PC-9 (cell line): ENCODE results near the gene CEP68. TPM values are rescaled to one million over a fixed set of nuclear protein-coding genes. Genes with fewer than 3 reads are reported as not detected.

ENCODE experiments used
- BruUV-seq: library from RNA; stranded (reverse); fragments of 400-500 nt; replicated peaks from 2 replicates; lab custom pipeline; 2021; lab: Mats Ljungman, UMichigan
- CTCF ChIA-PET: fragments of 300-600 bp; sonication (Branson Sonifier 250); formaldehyde crosslinking; loops from one replicate; lab custom pipeline; 2022; ENCODE audit warnings: antibody characterized with exemption; lab: Charles Lee
- POLR2A ChIA-PET: fragments of 300-600 bp; sonication (Branson Sonifier 250); formaldehyde crosslinking; loops from one replicate; lab custom pipeline; 2022; ENCODE audit warnings: antibody characterized with exemption; ENCODE audit not compliant: unreplicated experiment; lab: Charles Lee
- DNase-seq, 2 experiments: peaks; one replicate each; pipeline versions ENCODE4 v3.0.0 to v3.0.0-alpha.2; 2015 to 2022; ENCODE audit warnings: mixed read lengths in 1 of 2
- H2AFZ ChIP-seq: fragments of 200-600 bp; sonication (generic); 2 replicates; pipeline ENCODE4 v1.8.1; 2017; ENCODE audit warnings: antibody characterized with exemption
- H3F3A ChIP-seq: fragments of 200-600 bp; sonication (generic); 2 replicates; pipeline ENCODE4 v1.8.1; 2017; ENCODE audit warnings: antibody characterized with exemption, mild to moderate bottlenecking, low read depth; ENCODE audit not compliant: insufficient read depth
- H3K27ac ChIP-seq: fragments of 200-600 bp; sonication (generic); 2 replicates; pipeline ENCODE4 v1.6.1; 2016; ENCODE audit warnings: mixed run types
- H3K27me3 ChIP-seq: fragments of 200-600 bp; sonication (generic); 2 replicates; pipeline ENCODE4 v1.6.1; 2016; ENCODE audit warnings: low read depth, mixed run types; ENCODE audit not compliant: insufficient read depth
- H3K36me3 ChIP-seq: fragments of 200-600 bp; sonication (generic); 2 replicates; pipeline ENCODE4 v1.6.1; 2016; ENCODE audit warnings: low read depth, mixed run types
- H3K4me1 ChIP-seq: fragments of 200-600 bp; sonication (generic); replicated peaks from 2 replicates; pipeline ENCODE4 v1.6.1; 2016; ENCODE audit warnings: mixed run types; ENCODE audit not compliant: insufficient read depth
- H3K4me2 ChIP-seq: fragments of 200-600 bp; sonication (generic); 2 replicates; pipeline ENCODE4 v1.6.1; 2017; ENCODE audit warnings: mixed run types
- H3K4me3 ChIP-seq: fragments of 200-600 bp; sonication (generic); 2 replicates; pipeline ENCODE4 v1.6.1; 2016; ENCODE audit warnings: mixed run types
- H3K79me2 ChIP-seq: fragments of 200-600 bp; sonication (generic); 2 replicates; pipeline ENCODE4 v1.6.1; 2017; ENCODE audit warnings: low read depth, mixed run types
- H3K9me2 ChIP-seq: fragments of 200-600 bp; sonication (generic); 2 replicates; pipeline ENCODE4 v1.8.1; 2017; ENCODE audit warnings: mild to moderate bottlenecking; ENCODE audit not compliant: insufficient read depth
- H3K9me3 ChIP-seq: fragments of 200-600 bp; sonication (generic); 2 replicates; pipeline ENCODE4 v1.8.1; 2016; ENCODE audit warnings: low read depth; ENCODE audit not compliant: insufficient read depth
- H4K20me1 ChIP-seq: fragments of 200-600 bp; sonication (generic); 2 replicates; pipeline ENCODE4 v1.8.1; 2017; ENCODE audit not compliant: insufficient read depth
- EZH2 ChIP-seq: fragments of 200-600 bp; sonication (generic); IDR thresholded peaks from 2 replicates; pipeline ENCODE4 v1.8.0; 2017; ENCODE audit warnings: antibody characterized with exemption, low read depth
- intact Hi-C: fragments of 100-400 bp; cut with micrococcal nuclease; formaldehyde crosslinking; loops from one replicate; pipeline ENCODE4 v1.10.0; 2022; ENCODE audit not compliant: unreplicated experiment
- total RNA-seq: library from RNA; stranded (reverse); gene quantifications from 2 replicates; pipeline ENCODE4 v1.2.3, GENCODE V29; 2021
- TF ChIP-seq, protein P1 (sequence below): fragments of 200-600 bp; sonication (generic); conservative IDR thresholded peaks from 2 replicates; pipeline ENCODE4 v1.6.1; 2017; ENCODE audit warnings: mixed run types, antibody characterized with exemption, mild to moderate bottlenecking, moderate library complexity

The CEP68 gene
- total RNA-seq, 1 experiment from 2014 or later = 10.8 TPM

DNA sequence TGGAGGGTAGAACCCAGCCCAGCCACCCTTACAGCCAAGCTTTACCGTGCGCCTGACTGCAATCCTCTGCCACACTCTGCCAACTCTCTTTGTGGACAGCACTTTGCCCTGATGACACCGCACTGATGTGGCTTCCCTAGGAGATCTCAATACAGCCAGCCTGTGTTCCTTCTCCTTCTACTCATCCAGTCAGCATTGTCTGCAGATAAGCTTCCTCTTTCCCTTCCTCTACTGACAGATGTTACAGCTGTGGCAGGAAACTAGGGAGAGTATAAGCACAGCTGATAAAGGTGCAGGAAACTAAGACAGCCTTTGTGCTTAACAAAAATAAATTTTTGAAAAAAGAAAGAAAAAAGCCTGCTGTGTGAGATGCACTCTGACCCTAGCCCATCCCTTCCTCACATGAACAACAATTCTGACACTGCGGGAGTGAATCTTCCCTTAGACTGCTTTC is 25.0 kb downstream of the CEP68 start:
- TF ChIP-seq EZH2 = no peak
- TF ChIP-seq, protein P1, sequence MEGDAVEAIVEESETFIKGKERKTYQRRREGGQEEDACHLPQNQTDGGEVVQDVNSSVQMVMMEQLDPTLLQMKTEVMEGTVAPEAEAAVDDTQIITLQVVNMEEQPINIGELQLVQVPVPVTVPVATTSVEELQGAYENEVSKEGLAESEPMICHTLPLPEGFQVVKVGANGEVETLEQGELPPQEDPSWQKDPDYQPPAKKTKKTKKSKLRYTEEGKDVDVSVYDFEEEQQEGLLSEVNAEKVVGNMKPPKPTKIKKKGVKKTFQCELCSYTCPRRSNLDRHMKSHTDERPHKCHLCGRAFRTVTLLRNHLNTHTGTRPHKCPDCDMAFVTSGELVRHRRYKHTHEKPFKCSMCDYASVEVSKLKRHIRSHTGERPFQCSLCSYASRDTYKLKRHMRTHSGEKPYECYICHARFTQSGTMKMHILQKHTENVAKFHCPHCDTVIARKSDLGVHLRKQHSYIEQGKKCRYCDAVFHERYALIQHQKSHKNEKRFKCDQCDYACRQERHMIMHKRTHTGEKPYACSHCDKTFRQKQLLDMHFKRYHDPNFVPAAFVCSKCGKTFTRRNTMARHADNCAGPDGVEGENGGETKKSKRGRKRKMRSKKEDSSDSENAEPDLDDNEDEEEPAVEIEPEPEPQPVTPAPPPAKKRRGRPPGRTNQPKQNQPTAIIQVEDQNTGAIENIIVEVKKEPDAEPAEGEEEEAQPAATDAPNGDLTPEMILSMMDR = no peak
- POLR2A ChIA-PET = no interaction called here
- H3K27me3 ChIP-seq = no peaks in the 10 kb centered on the region
- no peaks in the 10 kb centered on the region for H3K9me3 ChIP-seq
- peaks cover 17% of the 10 kb centered on the region; the same call in 1 of the 2 replicates for H4K20me1 ChIP-seq
- H3K27ac ChIP-seq = no peak overlapping the region
- peaks cover 31% of the 10 kb centered on the region for H3K36me3 ChIP-seq
- no peaks in the 10 kb centered on the region for H3K9me2 ChIP-seq
- H3K4me2 ChIP-seq = no peak overlapping the region
- no peaks in the 10 kb centered on the region for H3K4me1 ChIP-seq
- no TSS peak for BruUV-seq
- H2AFZ ChIP-seq = no peak overlapping the region
- H3F3A ChIP-seq = peaks cover 6% of the 10 kb centered on the region; the same call in 1 of the 2 replicates
- H3K4me3 ChIP-seq = no peak overlapping the region
- CTCF ChIA-PET = no interaction called here
- no peaks in the 10 kb centered on the region for H3K79me2 ChIP-seq
- intact Hi-C loops = no loop called here
- DNase-seq = no peak

- POLR2A ChIA-PET = no interaction called here
- peaks cover 7% of the 10 kb centered on the region for H3K79me2 ChIP-seq
- H3K9me2 ChIP-seq = no peaks in the 10 kb centered on the region
- H3F3A ChIP-seq = peaks cover 14% of the 10 kb centered on the region
- H3K4me2 ChIP-seq = no peak overlapping the region
- peaks cover 45% of the 10 kb centered on the region for H4K20me1 ChIP-seq
- BruUV-seq = no TSS peak
- intact Hi-C loops = no loop called here
- no peak overlapping the region for H3K4me3 ChIP-seq
- CTCF ChIA-PET = no interaction called here
- H3K4me1 ChIP-seq = no peaks in the 10 kb centered on the region
- peaks cover 36% of the 10 kb centered on the region for H3K36me3 ChIP-seq
- no peak for DNase-seq
- TF ChIP-seq EZH2 = no peak
- TF ChIP-seq, protein P1 = no peak
- H3K27me3 ChIP-seq = no peaks in the 10 kb centered on the region
- H3K27ac ChIP-seq = no peak overlapping the region
- no peaks in the 10 kb centered on the region for H3K9me3 ChIP-seq
- no peak overlapping the region for H2AFZ ChIP-seq
These were observed 28.9 kb downstream of the CEP68 start for GRCh38 chr2:65085148-65085547.

GRCh38 chr2:65092791-65093190 is 36.6 kb downstream of the CEP68 start:
- peaks cover 82% of the 10 kb centered on the region for H4K20me1 ChIP-seq
- H3K36me3 ChIP-seq = peaks cover 44% of the 10 kb centered on the region
- H2AFZ ChIP-seq = no peak overlapping the region
- no peaks in the 10 kb centered on the region for H3K4me1 ChIP-seq
- intact Hi-C loops = no loop called here
- H3F3A ChIP-seq = peaks cover 9% of the 10 kb centered on the region; the same call in 1 of the 2 replicates
- H3K27me3 ChIP-seq = no peaks in the 10 kb centered on the region
- DNase-seq = no peak
- BruUV-seq = no TSS peak
- H3K9me2 ChIP-seq = no peaks in the 10 kb centered on the region
- H3K9me3 ChIP-seq = no peaks in the 10 kb centered on the region
- TF ChIP-seq, protein P1 = no peak
- TF ChIP-seq EZH2 = no peak
- H3K4me3 ChIP-seq = no peak overlapping the region
- H3K4me2 ChIP-seq = no peak overlapping the region
- POLR2A ChIA-PET = no interaction called here
- CTCF ChIA-PET = no interaction called here
- peaks cover 65% of the 10 kb centered on the region for H3K79me2 ChIP-seq
- H3K27ac ChIP-seq = no peak overlapping the region
